Neural cell (in vitro differentiated cells): Measurements from ENCODE around the gene SLC47A1. TPM values are rescaled to one million over a fixed set of nuclear protein-coding genes. Genes with fewer than 3 reads are reported as not detected.

Source experiments
- H2AFZ ChIP-seq: fragments of 200-600, 300-800 bp; sonication (generic), shearing (Covaris generic); 2 replicates; pipeline ENCODE4 v1.6.0; 2014; ENCODE audit warnings: low read depth, mild to moderate bottlenecking, antibody characterized with exemption, low read length, moderate library complexity
- H3F3A ChIP-seq: fragments of 200-600 bp; shearing (Covaris generic); 2 replicates; pipeline ENCODE4 v1.6.1; 2016; ENCODE audit warnings: mild to moderate bottlenecking, moderate library complexity, mixed read lengths, antibody characterized with exemption, low read length; ENCODE audit not compliant: insufficient read depth, poor library complexity, severe bottlenecking
- H3K27ac ChIP-seq: fragments of 200-600, 300-800 bp; sonication (generic), shearing (Covaris generic); 2 replicates; pipeline ENCODE4 v1.5.1; 2014; ENCODE audit warnings: mild to moderate bottlenecking, low read length, moderate library complexity
- H3K27me3 ChIP-seq: fragments of 300-800, 200-600 bp; sonication (generic), shearing (Covaris generic); 2 replicates; pipeline ENCODE4 v1.6.0; 2014; ENCODE audit warnings: mild to moderate bottlenecking, low read depth, low read length, moderate library complexity; ENCODE audit not compliant: insufficient read depth
- H3K36me3 ChIP-seq: fragments of 300-800, 200-600 bp; sonication (generic), shearing (Covaris generic); 2 replicates; pipeline ENCODE4 v1.5.1; 2014; ENCODE audit warnings: mild to moderate bottlenecking, antibody characterized with exemption, low read length, moderate library complexity; ENCODE audit not compliant: insufficient read depth
- H3K4me2 ChIP-seq: fragments of 300-800, 200-600 bp; sonication (generic), shearing (Covaris generic); 2 replicates; pipeline ENCODE4 v1.6.0; 2014; ENCODE audit warnings: mild to moderate bottlenecking, low read length
- H3K4me3 ChIP-seq: fragments of 300-800, 200-600 bp; sonication (generic), shearing (Covaris generic); 2 replicates; pipeline ENCODE4 v1.5.1; 2014; ENCODE audit warnings: mild to moderate bottlenecking, low read length, moderate library complexity
- H3K79me2 ChIP-seq: fragments of 200-600 bp; shearing (Covaris generic); replicated peaks from 2 replicates; pipeline ENCODE4 v1.6.0; 2014; ENCODE audit warnings: mild to moderate bottlenecking, low read length, moderate library complexity; ENCODE audit not compliant: insufficient read depth
- H3K9ac ChIP-seq: fragments of 300-800, 200-600 bp; sonication (generic), shearing (Covaris generic); 2 replicates; pipeline ENCODE4 v1.6.1; 2016; ENCODE audit warnings: mild to moderate bottlenecking, low read length, mixed read lengths
- H3K9me2 ChIP-seq: fragments of 200-600 bp; shearing (Covaris generic); 2 replicates; pipeline ENCODE4 v1.6.1; 2016; ENCODE audit warnings: mild to moderate bottlenecking, low read length, mixed read lengths; ENCODE audit not compliant: insufficient read depth
- H3K9me3 ChIP-seq: fragments of 200-600, 300-800 bp; sonication (generic), shearing (Covaris generic); 2 replicates; pipeline ENCODE4 v1.6.1; 2016; ENCODE audit warnings: mild to moderate bottlenecking, mixed run types, low read length, moderate library complexity, mixed read lengths
- H4K20me1 ChIP-seq: fragments of 200-600 bp; shearing (Covaris generic); 2 replicates; pipeline ENCODE4 v1.6.1; 2016; ENCODE audit warnings: mild to moderate bottlenecking, mixed run types; ENCODE audit not compliant: insufficient read depth
- EP300 ChIP-seq: fragments of 450-650 bp; conservative IDR thresholded peaks from 2 replicates; pipeline ENCODE4 v1.6.1; 2014; ENCODE audit warnings: antibody characterized with exemption, mild to moderate bottlenecking, moderate library complexity; ENCODE audit not compliant: poor library complexity, severe bottlenecking
- EZH2 ChIP-seq: fragments of 200-600, 300-800 bp; shearing (Covaris generic), sonication (generic); IDR thresholded peaks from 2 replicates; pipeline ENCODE4 v1.6.1; 2014; ENCODE audit warnings: antibody characterized with exemption, low read length, borderline replicate concordance, mild to moderate bottlenecking; ENCODE audit not compliant: insufficient read depth, poor library complexity, severe bottlenecking
- MXI1 ChIP-seq: fragments of 450-650 bp; conservative IDR thresholded peaks from 2 replicates; pipeline ENCODE4 v1.6.1; 2014; ENCODE audit warnings: antibody characterized with exemption, mild to moderate bottlenecking; ENCODE audit not compliant: poor library complexity, severe bottlenecking
- POLR2AphosphoS5 ChIP-seq: IDR thresholded peaks from 2 replicates; pipeline ENCODE4 v1.6.1; 2012
- RAD21 ChIP-seq: fragments of 450-650 bp; conservative IDR thresholded peaks from 2 replicates; pipeline ENCODE4 v1.6.1; 2014; ENCODE audit warnings: antibody characterized with exemption, mild to moderate bottlenecking, moderate library complexity
- SMC3 ChIP-seq: fragments of 450-650 bp; conservative IDR thresholded peaks from 2 replicates; pipeline ENCODE4 v1.6.1; 2014; ENCODE audit warnings: antibody characterized with exemption, mild to moderate bottlenecking, moderate library complexity; ENCODE audit not compliant: poor library complexity
- TAF1 ChIP-seq: IDR thresholded peaks from 2 replicates; pipeline ENCODE4 v1.6.1; 2012; ENCODE audit warnings: low read depth
- polyA plus RNA-seq: library from polyadenylated mRNA; depleted of rRNA; stranded (reverse); fragments of >200 nt; gene quantifications from 2 replicates; pipeline ENCODE4 v1.2.3, GENCODE V29; 2014
- TF ChIP-seq, protein P1 (sequence below): IDR thresholded peaks from 2 replicates; pipeline ENCODE4 v1.6.1; 2012; ENCODE audit warnings: borderline replicate concordance
- TF ChIP-seq, protein P2 (sequence below): fragments of 450-650 bp; IDR thresholded peaks from 2 replicates; pipeline ENCODE4 v1.5.1; 2014; ENCODE audit warnings: antibody characterized with exemption, mild to moderate bottlenecking, moderate library complexity; ENCODE audit not compliant: poor library complexity, severe bottlenecking

SLC47A1 gene
- polyA plus RNA-seq, 1 donor from 2014 or later: not detected

DNA sequence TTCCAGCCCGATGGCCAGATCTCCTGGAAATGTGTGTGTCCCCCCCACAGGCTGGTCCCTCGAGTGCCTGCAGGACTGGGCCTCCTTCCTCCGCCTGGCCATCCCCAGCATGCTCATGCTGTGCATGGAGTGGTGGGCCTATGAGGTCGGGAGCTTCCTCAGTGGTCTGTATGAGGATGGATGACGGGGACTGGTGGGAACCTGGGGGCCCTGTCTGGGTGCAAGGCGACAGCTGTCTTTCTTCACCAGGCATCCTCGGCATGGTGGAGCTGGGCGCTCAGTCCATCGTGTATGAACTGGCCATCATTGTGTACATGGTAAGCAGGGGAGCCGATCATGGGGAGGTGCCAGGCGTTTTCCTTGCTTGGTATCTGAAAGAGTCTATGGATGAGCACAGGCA lies 22.1 kb downstream of the SLC47A1 start:
- no peak overlapping the region for H3K27ac ChIP-seq
- H3K79me2 ChIP-seq: no peaks in the 10 kb centered on the region
- H3K9me2 ChIP-seq: no peaks in the 10 kb centered on the region
- no peak overlapping the region for H3K4me2 ChIP-seq
- H4K20me1 ChIP-seq: no peaks in the 10 kb centered on the region
- no peaks in the 10 kb centered on the region for H3F3A ChIP-seq
- no peaks in the 10 kb centered on the region for H3K27me3 ChIP-seq
- no peak overlapping the region for H2AFZ ChIP-seq
- no peak overlapping the region for H3K4me3 ChIP-seq
- TF ChIP-seq EZH2 (no peak), EP300 (no peak)
- TF ChIP-seq, protein P1, sequence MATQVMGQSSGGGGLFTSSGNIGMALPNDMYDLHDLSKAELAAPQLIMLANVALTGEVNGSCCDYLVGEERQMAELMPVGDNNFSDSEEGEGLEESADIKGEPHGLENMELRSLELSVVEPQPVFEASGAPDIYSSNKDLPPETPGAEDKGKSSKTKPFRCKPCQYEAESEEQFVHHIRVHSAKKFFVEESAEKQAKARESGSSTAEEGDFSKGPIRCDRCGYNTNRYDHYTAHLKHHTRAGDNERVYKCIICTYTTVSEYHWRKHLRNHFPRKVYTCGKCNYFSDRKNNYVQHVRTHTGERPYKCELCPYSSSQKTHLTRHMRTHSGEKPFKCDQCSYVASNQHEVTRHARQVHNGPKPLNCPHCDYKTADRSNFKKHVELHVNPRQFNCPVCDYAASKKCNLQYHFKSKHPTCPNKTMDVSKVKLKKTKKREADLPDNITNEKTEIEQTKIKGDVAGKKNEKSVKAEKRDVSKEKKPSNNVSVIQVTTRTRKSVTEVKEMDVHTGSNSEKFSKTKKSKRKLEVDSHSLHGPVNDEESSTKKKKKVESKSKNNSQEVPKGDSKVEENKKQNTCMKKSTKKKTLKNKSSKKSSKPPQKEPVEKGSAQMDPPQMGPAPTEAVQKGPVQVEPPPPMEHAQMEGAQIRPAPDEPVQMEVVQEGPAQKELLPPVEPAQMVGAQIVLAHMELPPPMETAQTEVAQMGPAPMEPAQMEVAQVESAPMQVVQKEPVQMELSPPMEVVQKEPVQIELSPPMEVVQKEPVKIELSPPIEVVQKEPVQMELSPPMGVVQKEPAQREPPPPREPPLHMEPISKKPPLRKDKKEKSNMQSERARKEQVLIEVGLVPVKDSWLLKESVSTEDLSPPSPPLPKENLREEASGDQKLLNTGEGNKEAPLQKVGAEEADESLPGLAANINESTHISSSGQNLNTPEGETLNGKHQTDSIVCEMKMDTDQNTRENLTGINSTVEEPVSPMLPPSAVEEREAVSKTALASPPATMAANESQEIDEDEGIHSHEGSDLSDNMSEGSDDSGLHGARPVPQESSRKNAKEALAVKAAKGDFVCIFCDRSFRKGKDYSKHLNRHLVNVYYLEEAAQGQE: no peak
- H3K9ac ChIP-seq: no peak overlapping the region
- H3K9me3 ChIP-seq: no peaks in the 10 kb centered on the region
- H3K36me3 ChIP-seq: no peaks in the 10 kb centered on the region

DNA sequence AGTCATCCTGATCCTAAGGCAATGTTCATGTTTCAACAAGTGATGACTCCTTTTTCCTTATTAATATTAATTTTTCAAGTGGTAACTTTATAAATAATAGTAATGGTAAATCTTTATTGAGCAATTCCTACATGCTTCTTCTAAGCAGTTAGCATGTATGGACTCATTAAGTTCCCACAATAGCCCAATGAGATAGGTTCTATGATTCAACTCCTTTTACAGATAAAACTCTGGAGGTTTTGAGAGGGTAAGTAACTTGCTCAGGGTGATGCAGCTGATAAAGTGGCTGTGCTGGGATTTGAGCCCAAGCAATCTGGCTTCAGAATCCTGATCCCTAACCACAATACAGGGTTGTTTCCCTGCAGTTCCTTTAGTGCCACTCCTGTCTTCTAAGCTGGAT lies 25.3 kb downstream of the SLC47A1 start:
- no peak overlapping the region for H3K27ac ChIP-seq
- H3K9me3 ChIP-seq: no peaks in the 10 kb centered on the region
- no peak overlapping the region for H3K4me2 ChIP-seq
- no peaks in the 10 kb centered on the region for H3F3A ChIP-seq
- no peaks in the 10 kb centered on the region for H4K20me1 ChIP-seq
- H3K36me3 ChIP-seq: no peaks in the 10 kb centered on the region
- H3K79me2 ChIP-seq: no peaks in the 10 kb centered on the region
- H2AFZ ChIP-seq: no peak overlapping the region
- no peaks in the 10 kb centered on the region for H3K9me2 ChIP-seq
- no peak overlapping the region for H3K9ac ChIP-seq
- TF ChIP-seq POLR2AphosphoS5: no peak
- TF ChIP-seq, protein P2, sequence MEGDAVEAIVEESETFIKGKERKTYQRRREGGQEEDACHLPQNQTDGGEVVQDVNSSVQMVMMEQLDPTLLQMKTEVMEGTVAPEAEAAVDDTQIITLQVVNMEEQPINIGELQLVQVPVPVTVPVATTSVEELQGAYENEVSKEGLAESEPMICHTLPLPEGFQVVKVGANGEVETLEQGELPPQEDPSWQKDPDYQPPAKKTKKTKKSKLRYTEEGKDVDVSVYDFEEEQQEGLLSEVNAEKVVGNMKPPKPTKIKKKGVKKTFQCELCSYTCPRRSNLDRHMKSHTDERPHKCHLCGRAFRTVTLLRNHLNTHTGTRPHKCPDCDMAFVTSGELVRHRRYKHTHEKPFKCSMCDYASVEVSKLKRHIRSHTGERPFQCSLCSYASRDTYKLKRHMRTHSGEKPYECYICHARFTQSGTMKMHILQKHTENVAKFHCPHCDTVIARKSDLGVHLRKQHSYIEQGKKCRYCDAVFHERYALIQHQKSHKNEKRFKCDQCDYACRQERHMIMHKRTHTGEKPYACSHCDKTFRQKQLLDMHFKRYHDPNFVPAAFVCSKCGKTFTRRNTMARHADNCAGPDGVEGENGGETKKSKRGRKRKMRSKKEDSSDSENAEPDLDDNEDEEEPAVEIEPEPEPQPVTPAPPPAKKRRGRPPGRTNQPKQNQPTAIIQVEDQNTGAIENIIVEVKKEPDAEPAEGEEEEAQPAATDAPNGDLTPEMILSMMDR: no peak
- TF ChIP-seq TAF1: no peak
- no peak for TF ChIP-seq MXI1
- no peak for TF ChIP-seq EZH2
- TF ChIP-seq, protein P1: no peak
- TF ChIP-seq RAD21: no peak
- TF ChIP-seq EP300: no peak
- no peak for TF ChIP-seq SMC3
- no peak overlapping the region for H3K4me3 ChIP-seq
- no peaks in the 10 kb centered on the region for H3K27me3 ChIP-seq
